ENCODE measurements around the gene SIGLEC12.

SIGLEC12 gene

GRCh38 chr19:51535535-51535934, 33.9 kb upstream of the SIGLEC12 start:
- H3K27me3 ChIP-seq (ENCODE audit: control insufficient read depth, insufficient read depth, low read length): no peaks in the 10 kb centered on the region
- TF ChIP-seq CTCF (IDR thresholded peaks at IDR 0.05): no peak

GRCh38 chr19:51531349-51532315, 30.0 kb upstream of the SIGLEC12 start, which contains the start of gene SIGLEC6:
TSS of gene SIGLEC6 (minus strand) at chr19:51531670. CDS start at chr19:51531648, 22 bp downstream.
- Histone ChIP-seq H3K27me3 (ENCODE audit: control insufficient read depth, insufficient read depth, low read length) (no peaks in the 10 kb centered on the region), H3K36me3 (ENCODE audit: control insufficient read depth, insufficient read depth, low read length) (no peaks in the 10 kb centered on the region), H3K79me2 (no peaks in the 10 kb centered on the region), H3K4me3 (ENCODE audit: low read depth, low read length) (no peak within 1 kb of the TSS), H3K4me2 (ENCODE audit: low read length) (no peak within 1 kb of the TSS), H3K4me1 (no peaks in the 10 kb centered on the region), H3K9ac (no peak within 1 kb of the TSS), H3K9me3 (ENCODE audit: control insufficient read depth, low read length) (no peaks in the 10 kb centered on the region), H3K27ac (no peak within 1 kb of the TSS), H2AFZ (peak within 1 kb of the TSS; percentile 53)
- no peak for TF ChIP-seq CTCF (IDR thresholded peaks at IDR 0.05)

More at GRCh38 chr19:51535535-51535934, 33.9 kb upstream of the SIGLEC12 start:
- Histone ChIP-seq H3K4me3 (ENCODE audit: low read depth, low read length) (no peak overlapping the region), H2AFZ (no peak overlapping the region), H3K9ac (no peak overlapping the region), H3K4me1 (no peaks in the 10 kb centered on the region), H3K27ac (no peak overlapping the region), H3K4me2 (ENCODE audit: low read length) (no peak overlapping the region), H3K36me3 (ENCODE audit: control insufficient read depth, insufficient read depth, low read length) (no peaks in the 10 kb centered on the region), H3K79me2 (no peaks in the 10 kb centered on the region), H3K9me3 (ENCODE audit: control insufficient read depth, low read length) (no peaks in the 10 kb centered on the region)

GRCh38 chr19:51530616-51531015, 29.0 kb upstream of the SIGLEC12 start:
- TF ChIP-seq CTCF (IDR thresholded peaks at IDR 0.05): no peak
- Histone ChIP-seq H3K4me2 (ENCODE audit: low read length) (no peak overlapping the region), H3K27ac (no peak overlapping the region), H3K79me2 (no peaks in the 10 kb centered on the region), H3K9ac (no peak overlapping the region), H3K4me1 (no peaks in the 10 kb centered on the region), H3K4me3 (ENCODE audit: low read depth, low read length) (no peak overlapping the region), H3K27me3 (ENCODE audit: control insufficient read depth, insufficient read depth, low read length) (no peaks in the 10 kb centered on the region), H3K36me3 (ENCODE audit: control insufficient read depth, insufficient read depth, low read length) (no peaks in the 10 kb centered on the region), H3K9me3 (ENCODE audit: control insufficient read depth, low read length) (no peaks in the 10 kb centered on the region), H2AFZ (no peak overlapping the region)

GRCh38 chr19:51529301-51529700, 27.7 kb upstream of the SIGLEC12 start:
- H3K27me3 ChIP-seq (ENCODE audit: control insufficient read depth, insufficient read depth, low read length): no peaks in the 10 kb centered on the region
- no peaks in the 10 kb centered on the region for H3K4me1 ChIP-seq
- TF ChIP-seq CTCF (IDR thresholded peaks at IDR 0.05): no peak
- no peaks in the 10 kb centered on the region for H3K9me3 ChIP-seq (ENCODE audit: control insufficient read depth, low read length)
- H3K36me3 ChIP-seq (ENCODE audit: control insufficient read depth, insufficient read depth, low read length): no peaks in the 10 kb centered on the region
- H3K79me2 ChIP-seq: no peaks in the 10 kb centered on the region
- H3K9ac ChIP-seq: no peak overlapping the region
- H3K27ac ChIP-seq: no peak overlapping the region
- no peak overlapping the region for H3K4me2 ChIP-seq (ENCODE audit: low read length)
- no peak overlapping the region for H2AFZ ChIP-seq
- no peak overlapping the region for H3K4me3 ChIP-seq (ENCODE audit: low read depth, low read length)
